ENCODE data around the gene IGF2R. TPM values are rescaled to one million over a fixed set of nuclear protein-coding genes. Genes with fewer than 3 reads are reported as not detected.

The IGF2R gene
- total RNA-seq, 1 donor from 2014 or later, result 247 TPM

- Mint-ChIP-seq H3K27me3 (ENCODE audit: low read depth) (no peaks in the 10 kb centered on the region), H3K4me3 (ENCODE audit: unreplicated experiment) (no peak overlapping the region), H3K9me3 (ENCODE audit: low read depth) (no peaks in the 10 kb centered on the region), H3K27ac (ENCODE audit: unreplicated experiment) (no peak overlapping the region), H3K36me3 (ENCODE audit: low read depth) (peaks cover 51% of the 10 kb centered on the region), H3K4me1 (ENCODE audit: low read depth) (no peaks in the 10 kb centered on the region)
- TF ChIP-seq CTCF (IDR thresholded peaks at IDR 0.05), result no peak
- DNase-seq (ENCODE audit: low spot score), result no peak
Observed at GRCh38 chr6:160079686-160080043, 110.8 kb downstream of the IGF2R start.

GRCh38 chr6:160080097-160080496 lies 111.2 kb downstream of the IGF2R start:
- DNase-seq (ENCODE audit: low spot score), result no peak
- no peak for TF ChIP-seq CTCF (IDR thresholded peaks at IDR 0.05)
- Mint-ChIP-seq H3K4me1 (ENCODE audit: low read depth) (no peaks in the 10 kb centered on the region), H3K9me3 (ENCODE audit: low read depth) (no peaks in the 10 kb centered on the region), H3K27me3 (ENCODE audit: low read depth) (no peaks in the 10 kb centered on the region), H3K36me3 (ENCODE audit: low read depth) (peaks cover 50% of the 10 kb centered on the region), H3K4me3 (ENCODE audit: unreplicated experiment) (no peak overlapping the region), H3K27ac (ENCODE audit: unreplicated experiment) (no peak overlapping the region)

GRCh38 chr6:160081398-160081797 lies 112.5 kb downstream of the IGF2R start:
- Mint-ChIP-seq H3K36me3 (ENCODE audit: low read depth) (peaks cover 53% of the 10 kb centered on the region), H3K9me3 (ENCODE audit: low read depth) (no peaks in the 10 kb centered on the region), H3K4me3 (ENCODE audit: unreplicated experiment) (no peak overlapping the region), H3K27me3 (ENCODE audit: low read depth) (no peaks in the 10 kb centered on the region), H3K4me1 (ENCODE audit: low read depth) (no peaks in the 10 kb centered on the region), H3K27ac (ENCODE audit: unreplicated experiment) (no peak overlapping the region)
- TF ChIP-seq CTCF (IDR thresholded peaks at IDR 0.05), result no peak
- DNase-seq (ENCODE audit: low spot score), result no peak

- peaks cover 49% of the 10 kb centered on the region for H3K36me3 Mint-ChIP-seq (ENCODE audit: low read depth)
- no peaks in the 10 kb centered on the region for H3K27me3 Mint-ChIP-seq (ENCODE audit: low read depth)
- H3K4me3 Mint-ChIP-seq (ENCODE audit: unreplicated experiment), result no peak overlapping the region
- no peaks in the 10 kb centered on the region for H3K9me3 Mint-ChIP-seq (ENCODE audit: low read depth)
- H3K4me1 Mint-ChIP-seq (ENCODE audit: low read depth), result no peaks in the 10 kb centered on the region
- no peak overlapping the region for H3K27ac Mint-ChIP-seq (ENCODE audit: unreplicated experiment)
- no peak for DNase-seq (ENCODE audit: low spot score)
- TF ChIP-seq CTCF (IDR thresholded peaks at IDR 0.05), result no peak
Observed at GRCh38 chr6:160082627-160083026, 113.7 kb downstream of the IGF2R start.

GRCh38 chr6:160084198-160084776 lies 115.4 kb downstream of the IGF2R start:
- no peaks in the 10 kb centered on the region for H3K27me3 Mint-ChIP-seq (ENCODE audit: low read depth)
- H3K27ac Mint-ChIP-seq (ENCODE audit: unreplicated experiment), result peak overlapping the region; percentile 29
- TF ChIP-seq CTCF (IDR thresholded peaks at IDR 0.05), result no peak
- peaks cover 8% of the 10 kb centered on the region for H3K4me1 Mint-ChIP-seq (ENCODE audit: low read depth)
- no peak for DNase-seq (ENCODE audit: low spot score)
- peaks cover 46% of the 10 kb centered on the region for H3K36me3 Mint-ChIP-seq (ENCODE audit: low read depth)
- H3K9me3 Mint-ChIP-seq (ENCODE audit: low read depth), result no peaks in the 10 kb centered on the region
- H3K4me3 Mint-ChIP-seq (ENCODE audit: unreplicated experiment), result no peak overlapping the region

Data from chondrocyte (in vitro differentiated cells).